Measurements from ENCODE around the gene TRABD2B. TPM values are rescaled to one million over a fixed set of nuclear protein-coding genes. Genes with fewer than 3 reads are reported as not detected.

The TRABD2B gene
- total and polyA plus RNA-seq, 2 donors, result 0.09 to 0.75 TPM

- no peaks in the 10 kb centered on the region for H3K9me3 ChIP-seq (ENCODE audit: control insufficient read depth in 2 of 2, insufficient read depth in 1 of 2, low read length in 1 of 2)
- H3K36me3 ChIP-seq (ENCODE audit: control insufficient read depth in 2 of 2, insufficient read depth in 2 of 2, low read length in 1 of 2), result no peaks in the 10 kb centered on the region
- H3K27me3 ChIP-seq (ENCODE audit: control insufficient read depth in 2 of 2, insufficient read depth in 1 of 2, low read length in 1 of 2), result no peaks in the 10 kb centered on the region
- H3K4me1 ChIP-seq (ENCODE audit: control insufficient read depth in 2 of 2, insufficient read depth in 2 of 2, low read length in 2 of 2), result no peaks in the 10 kb centered on the region
- H3K4me3 ChIP-seq (ENCODE audit: low read length in 2 of 2), result no peak overlapping the region
- H3K27ac ChIP-seq (ENCODE audit: low read depth in 1 of 2, low read length in 1 of 2), result no peak overlapping the region
- DNase-seq (ENCODE audit: low read depth in 6 of 9, low spot score in 9 of 9), result no peak
- 95% methylated on average over 3 of the region's 3 CpGs for WGBS
Measured at GRCh38 chr1:47792779-47793178, 204.4 kb downstream of the TRABD2B start.

DNA sequence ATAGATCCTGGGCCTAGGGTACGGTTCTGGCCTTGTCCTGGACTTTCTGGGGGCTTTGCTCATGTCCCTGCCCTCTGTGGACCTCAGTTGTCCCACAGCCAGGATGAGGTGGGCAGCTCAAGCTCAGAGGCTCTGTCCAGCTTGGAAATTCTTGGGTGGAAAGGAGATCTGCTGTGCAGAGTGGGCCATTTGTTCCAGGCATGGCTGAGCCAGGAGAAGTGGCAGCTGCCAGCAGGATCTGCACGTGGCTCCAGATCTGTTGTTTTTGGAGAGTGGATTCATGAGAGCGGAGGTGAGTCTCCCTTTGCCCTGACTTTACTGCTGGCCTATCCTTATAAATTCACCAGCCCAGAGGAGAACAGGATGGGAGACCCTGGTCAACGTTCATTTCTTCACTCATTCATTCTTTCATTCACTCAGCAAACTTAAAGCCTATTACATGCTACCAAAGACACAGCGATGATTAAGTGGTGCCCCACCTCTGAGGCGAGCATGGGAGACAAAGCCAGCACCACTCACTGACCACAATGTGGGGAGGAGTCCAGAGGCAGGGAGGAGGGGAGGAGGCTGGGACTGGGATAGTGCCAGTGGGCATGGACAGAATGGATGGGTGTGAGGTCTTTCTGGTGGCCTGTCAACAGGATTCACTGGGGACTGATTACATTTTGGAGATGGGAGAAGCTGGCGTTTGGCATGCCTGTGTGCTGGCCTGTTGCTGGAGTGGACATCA is 205.1 kb downstream of the TRABD2B start:
- H3K9me3 ChIP-seq (ENCODE audit: control insufficient read depth in 2 of 2, insufficient read depth in 1 of 2, low read length in 1 of 2), result no peaks in the 10 kb centered on the region
- no peak for DNase-seq (ENCODE audit: low read depth in 6 of 9, low spot score in 9 of 9)
- H3K36me3 ChIP-seq (ENCODE audit: control insufficient read depth in 2 of 2, insufficient read depth in 2 of 2, low read length in 1 of 2), result no peaks in the 10 kb centered on the region
- H3K27ac ChIP-seq (ENCODE audit: low read depth in 1 of 2, low read length in 1 of 2), result no peak overlapping the region
- H3K4me1 ChIP-seq (ENCODE audit: control insufficient read depth in 2 of 2, insufficient read depth in 2 of 2, low read length in 2 of 2), result no peaks in the 10 kb centered on the region
- no peak overlapping the region for H3K4me3 ChIP-seq (ENCODE audit: low read length in 2 of 2)
- 85% methylated on average over 7 of the region's 7 CpGs for WGBS
- no peaks in the 10 kb centered on the region for H3K27me3 ChIP-seq (ENCODE audit: control insufficient read depth in 2 of 2, insufficient read depth in 1 of 2, low read length in 1 of 2)

GRCh38 chr1:47788761-47789160 is 208.4 kb downstream of the TRABD2B start:
- H3K4me3 ChIP-seq (ENCODE audit: low read length in 2 of 2), result no peak overlapping the region
- 96% methylated on average over 4 of the region's 4 CpGs for WGBS
- H3K27me3 ChIP-seq (ENCODE audit: control insufficient read depth in 2 of 2, insufficient read depth in 1 of 2, low read length in 1 of 2), result no peaks in the 10 kb centered on the region
- no peak for DNase-seq (ENCODE audit: low read depth in 6 of 9, low spot score in 9 of 9)
- H3K4me1 ChIP-seq (ENCODE audit: control insufficient read depth in 2 of 2, insufficient read depth in 2 of 2, low read length in 2 of 2), result no peaks in the 10 kb centered on the region
- H3K27ac ChIP-seq (ENCODE audit: low read depth in 1 of 2, low read length in 1 of 2), result no peak overlapping the region
- no peaks in the 10 kb centered on the region for H3K9me3 ChIP-seq (ENCODE audit: control insufficient read depth in 2 of 2, insufficient read depth in 1 of 2, low read length in 1 of 2)
- H3K36me3 ChIP-seq (ENCODE audit: control insufficient read depth in 2 of 2, insufficient read depth in 2 of 2, low read length in 1 of 2), result no peaks in the 10 kb centered on the region

DNA sequence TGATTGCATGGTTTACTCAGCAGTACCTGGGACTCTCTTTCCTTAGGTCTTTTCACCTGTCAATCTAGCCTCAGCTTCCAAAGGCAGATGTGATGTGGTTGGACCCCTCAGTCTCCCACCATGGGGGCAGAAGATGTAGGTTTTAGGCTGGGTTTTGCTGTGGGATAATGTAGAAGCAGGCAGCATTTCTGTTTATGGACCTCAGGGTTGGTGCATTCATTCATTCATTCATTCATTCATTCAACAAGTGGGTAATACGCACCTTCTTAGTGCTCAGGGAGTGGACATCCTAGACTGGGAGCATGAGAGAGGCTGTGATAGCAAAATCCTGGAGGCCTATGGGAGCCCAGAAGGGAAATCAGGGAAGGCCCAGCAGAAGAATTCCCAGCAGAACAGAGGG is 209.6 kb downstream of the TRABD2B start:
- Histone ChIP-seq H3K27me3 (ENCODE audit: control insufficient read depth in 2 of 2, insufficient read depth in 1 of 2, low read length in 1 of 2) (no peaks in the 10 kb centered on the region), H3K4me1 (ENCODE audit: control insufficient read depth in 2 of 2, insufficient read depth in 2 of 2, low read length in 2 of 2) (no peaks in the 10 kb centered on the region), H3K9me3 (ENCODE audit: control insufficient read depth in 2 of 2, insufficient read depth in 1 of 2, low read length in 1 of 2) (no peaks in the 10 kb centered on the region), H3K27ac (ENCODE audit: low read depth in 1 of 2, low read length in 1 of 2) (no peak overlapping the region), H3K36me3 (ENCODE audit: control insufficient read depth in 2 of 2, insufficient read depth in 2 of 2, low read length in 1 of 2) (no peaks in the 10 kb centered on the region), H3K4me3 (ENCODE audit: low read length in 2 of 2) (no peak overlapping the region)
- DNase-seq (ENCODE audit: low read depth in 6 of 9, low spot score in 9 of 9), result no peak
- 100% methylated on average over 1 of the region's 1 CpG for WGBS

DNA sequence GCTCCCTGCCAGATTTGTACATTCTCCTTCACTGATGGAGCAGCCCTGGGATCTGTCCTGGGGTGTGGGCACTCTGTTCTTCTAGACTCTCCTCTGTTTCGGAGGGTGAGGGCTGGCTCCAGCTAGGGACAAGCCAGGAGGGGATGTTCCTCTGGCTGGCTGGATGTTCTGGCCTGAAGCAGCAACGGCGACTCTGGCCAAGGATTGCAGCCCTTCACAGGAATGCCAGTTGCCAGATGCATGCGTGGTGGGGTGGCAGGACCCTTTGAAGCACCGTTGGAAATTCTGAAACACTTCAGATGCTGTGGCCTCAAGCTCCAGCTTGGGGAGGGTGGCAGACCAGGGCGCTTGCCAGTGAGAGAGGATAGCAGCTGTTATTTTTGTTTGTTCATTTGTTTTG is 210.9 kb downstream of the TRABD2B start:
- Histone ChIP-seq H3K27ac (ENCODE audit: low read depth in 1 of 2, low read length in 1 of 2) (no peak overlapping the region), H3K4me3 (ENCODE audit: low read length in 2 of 2) (no peak overlapping the region), H3K9me3 (ENCODE audit: control insufficient read depth in 2 of 2, insufficient read depth in 1 of 2, low read length in 1 of 2) (no peaks in the 10 kb centered on the region), H3K36me3 (ENCODE audit: control insufficient read depth in 2 of 2, insufficient read depth in 2 of 2, low read length in 1 of 2) (no peaks in the 10 kb centered on the region), H3K27me3 (ENCODE audit: control insufficient read depth in 2 of 2, insufficient read depth in 1 of 2, low read length in 1 of 2) (no peaks in the 10 kb centered on the region), H3K4me1 (ENCODE audit: control insufficient read depth in 2 of 2, insufficient read depth in 2 of 2, low read length in 2 of 2) (no peaks in the 10 kb centered on the region)
- 93% methylated on average over 6 of the region's 6 CpGs for WGBS
- no peak for DNase-seq (ENCODE audit: low read depth in 6 of 9, low spot score in 9 of 9)

DNA sequence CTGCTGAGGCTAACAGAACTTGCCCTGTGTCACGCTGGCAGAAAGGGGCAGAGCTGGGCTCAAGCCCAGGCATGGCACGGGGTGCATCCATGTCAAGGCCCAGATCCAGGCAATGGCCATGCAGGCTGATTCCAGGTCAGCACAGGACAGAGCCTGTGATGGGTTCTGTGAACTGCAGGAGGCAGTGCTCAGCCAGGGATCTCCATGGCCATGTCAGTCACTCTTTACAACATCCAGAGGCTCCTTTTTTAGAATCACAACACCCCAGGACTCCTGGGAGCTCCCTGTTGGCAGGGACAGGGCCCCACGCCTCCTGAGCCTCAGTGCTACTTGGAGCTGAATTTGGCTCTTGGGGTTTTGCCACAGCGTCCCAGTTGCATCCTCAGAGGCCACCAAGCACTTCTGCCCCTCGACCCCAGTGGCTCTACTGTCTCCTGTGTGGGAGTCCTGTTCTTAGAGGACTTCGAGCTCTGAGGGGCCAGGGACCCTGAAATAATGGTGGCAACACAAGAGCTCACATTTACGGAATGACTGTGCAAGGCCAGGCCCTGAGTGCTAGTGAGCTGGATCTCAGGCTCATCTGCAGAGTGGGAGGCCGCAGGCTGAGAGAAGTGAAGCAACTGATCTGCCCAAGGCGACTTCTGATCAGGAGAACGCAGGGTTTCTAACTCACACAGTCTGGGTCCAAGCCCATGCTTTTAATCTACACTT is 211.5 kb downstream of the TRABD2B start:
- no peak for DNase-seq (ENCODE audit: low read depth in 6 of 9, low spot score in 9 of 9)
- no peaks in the 10 kb centered on the region for H3K27me3 ChIP-seq (ENCODE audit: control insufficient read depth in 2 of 2, insufficient read depth in 1 of 2, low read length in 1 of 2)
- H3K27ac ChIP-seq (ENCODE audit: low read depth in 1 of 2, low read length in 1 of 2), result no peak overlapping the region
- no peaks in the 10 kb centered on the region for H3K4me1 ChIP-seq (ENCODE audit: control insufficient read depth in 2 of 2, insufficient read depth in 2 of 2, low read length in 2 of 2)
- WGBS, result 94% methylated on average over 10 of the region's 10 CpGs
- no peaks in the 10 kb centered on the region for H3K9me3 ChIP-seq (ENCODE audit: control insufficient read depth in 2 of 2, insufficient read depth in 1 of 2, low read length in 1 of 2)
- H3K36me3 ChIP-seq (ENCODE audit: control insufficient read depth in 2 of 2, insufficient read depth in 2 of 2, low read length in 1 of 2), result no peaks in the 10 kb centered on the region
- no peak overlapping the region for H3K4me3 ChIP-seq (ENCODE audit: low read length in 2 of 2)

- no peaks in the 10 kb centered on the region for H3K4me1 ChIP-seq (ENCODE audit: control insufficient read depth in 2 of 2, insufficient read depth in 2 of 2, low read length in 2 of 2)
- no peaks in the 10 kb centered on the region for H3K9me3 ChIP-seq (ENCODE audit: control insufficient read depth in 2 of 2, insufficient read depth in 1 of 2, low read length in 1 of 2)
- no peak for DNase-seq (ENCODE audit: low read depth in 6 of 9, low spot score in 9 of 9)
- no peaks in the 10 kb centered on the region for H3K27me3 ChIP-seq (ENCODE audit: control insufficient read depth in 2 of 2, insufficient read depth in 1 of 2, low read length in 1 of 2)
- no peaks in the 10 kb centered on the region for H3K36me3 ChIP-seq (ENCODE audit: control insufficient read depth in 2 of 2, insufficient read depth in 2 of 2, low read length in 1 of 2)
- WGBS, result 91% methylated on average over 4 of the region's 4 CpGs
- H3K27ac ChIP-seq (ENCODE audit: low read depth in 1 of 2, low read length in 1 of 2), result no peak overlapping the region
- no peak overlapping the region for H3K4me3 ChIP-seq (ENCODE audit: low read length in 2 of 2)
Measured at GRCh38 chr1:47785118-47785517, 212.1 kb downstream of the TRABD2B start.

DNA sequence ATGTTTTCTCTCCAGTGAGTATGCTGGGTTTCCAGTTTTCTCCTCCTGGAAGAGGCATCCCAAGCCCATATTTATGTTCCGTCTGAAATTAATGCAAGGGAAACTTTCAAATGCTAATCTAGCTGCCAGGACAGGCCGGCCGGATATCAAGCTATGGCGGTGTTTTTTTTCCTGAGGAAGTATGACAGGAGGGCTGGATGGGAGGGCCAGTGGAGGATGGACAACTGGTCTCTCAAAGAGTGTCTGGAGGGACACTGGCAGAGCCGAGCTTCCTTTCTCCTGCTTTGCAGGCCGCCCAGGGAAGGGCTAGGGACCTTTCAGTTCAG is 212.7 kb downstream of the TRABD2B start:
- H3K4me1 ChIP-seq (ENCODE audit: control insufficient read depth in 2 of 2, insufficient read depth in 2 of 2, low read length in 2 of 2), result no peaks in the 10 kb centered on the region
- 92% methylated on average over 6 of the region's 6 CpGs for WGBS
- DNase-seq (ENCODE audit: low read depth in 6 of 9, low spot score in 9 of 9), result no peak
- no peaks in the 10 kb centered on the region for H3K27me3 ChIP-seq (ENCODE audit: control insufficient read depth in 2 of 2, insufficient read depth in 1 of 2, low read length in 1 of 2)
- H3K4me3 ChIP-seq (ENCODE audit: low read length in 2 of 2), result no peak overlapping the region
- no peak overlapping the region for H3K27ac ChIP-seq (ENCODE audit: low read depth in 1 of 2, low read length in 1 of 2)
- no peaks in the 10 kb centered on the region for H3K9me3 ChIP-seq (ENCODE audit: control insufficient read depth in 2 of 2, insufficient read depth in 1 of 2, low read length in 1 of 2)
- no peaks in the 10 kb centered on the region for H3K36me3 ChIP-seq (ENCODE audit: control insufficient read depth in 2 of 2, insufficient read depth in 2 of 2, low read length in 1 of 2)

- H3K9me3 ChIP-seq (ENCODE audit: control insufficient read depth in 2 of 2, insufficient read depth in 1 of 2, low read length in 1 of 2), result no peaks in the 10 kb centered on the region
- no peaks in the 10 kb centered on the region for H3K36me3 ChIP-seq (ENCODE audit: control insufficient read depth in 2 of 2, insufficient read depth in 2 of 2, low read length in 1 of 2)
- no peaks in the 10 kb centered on the region for H3K27me3 ChIP-seq (ENCODE audit: control insufficient read depth in 2 of 2, insufficient read depth in 1 of 2, low read length in 1 of 2)
- no peak overlapping the region for H3K4me3 ChIP-seq (ENCODE audit: low read length in 2 of 2)
- WGBS, result 88% methylated on average over 14 of the region's 14 CpGs
- H3K27ac ChIP-seq (ENCODE audit: low read depth in 1 of 2, low read length in 1 of 2), result no peak overlapping the region
- no peak for DNase-seq (ENCODE audit: low read depth in 6 of 9, low spot score in 9 of 9)
- no peaks in the 10 kb centered on the region for H3K4me1 ChIP-seq (ENCODE audit: control insufficient read depth in 2 of 2, insufficient read depth in 2 of 2, low read length in 2 of 2)
Measured at GRCh38 chr1:47783638-47784496, 213.3 kb downstream of the TRABD2B start.
